GM12878 (cell line): ENCODE results near the gene MYH7B. TPM values are rescaled to one million over a fixed set of nuclear protein-coding genes. Genes with fewer than 3 reads are reported as not detected.

Source experiments
- ATAC-seq: fragments of 200-7000 bp; cut with Tn5 transposase; 3 replicates; pipeline ENCODE4 v1.9.1; 2020; ENCODE audit warnings: mild to moderate bottlenecking, moderate library complexity
- BruUV-seq: library from RNA; stranded (reverse); fragments of 400-500 nt; replicated peaks from 2 replicates; lab custom pipeline; 2021; lab: Mats Ljungman, UMichigan
- CTCF ChIA-PET: fragments of 300-600 bp; sonication (Branson Sonifier 250); formaldehyde crosslinking; extraction: SDS; loops from one replicate; lab custom pipeline; 2021; ENCODE audit warnings: inconsistent platforms; lab: Yijun Ruan, JAX
- POLR2A ChIA-PET: fragments of 350-600 bp; formaldehyde crosslinking; extraction: SDS; loops from one replicate; lab custom pipeline; 2021; ENCODE audit warnings: inconsistent platforms; lab: Charles Lee
- RAD21 ChIA-PET: fragments of 300-600 bp; sonication (Branson Sonifier 250); formaldehyde crosslinking; loops from one replicate; lab custom pipeline; 2023; ENCODE audit warnings: antibody characterized with exemption; ENCODE audit not compliant: unreplicated experiment; lab: Charles Lee
- SMC1A ChIA-PET: fragments of 300-600 bp; sonication (Branson Sonifier 250); formaldehyde crosslinking; loops from one replicate; lab custom pipeline; 2023; ENCODE audit not compliant: unreplicated experiment, uncharacterized antibody; lab: Charles Lee
- DNase-seq: peaks from one replicate; pipeline ENCODE4 v3.0.0-alpha.2; 2011; ENCODE audit warnings: low read depth, low spot score
- FAIRE-seq: peaks from 3 replicates; lab custom pipeline; 2011; peaks lifted over from hg19 to GRCh38; lab: Jason Lieb, UNC
- H2AFZ ChIP-seq: 2 replicates; pipeline ENCODE4 v1.6.0; 2011; ENCODE audit warnings: low read depth, low read length, control low read depth; ENCODE audit not compliant: control insufficient read depth
- H3K27ac ChIP-seq: 2 replicates; pipeline ENCODE4 v1.5.1; 2011; ENCODE audit warnings: control low read depth; ENCODE audit not compliant: control insufficient read depth, insufficient read depth
- H3K27me3 ChIP-seq, 2 experiments: replicated peaks in 1 of 2; 2 replicates each; pipeline versions ENCODE4 v1.6.0 to v1.6.1; 2011; ENCODE audit warnings: low read length in 1 of 2; ENCODE audit not compliant: control insufficient read depth in 2 of 2, insufficient read depth in 2 of 2
- H3K36me3 ChIP-seq, 2 experiments: 2 replicates each; pipeline ENCODE4 v1.5.1; 2011; ENCODE audit warnings: low read length in 1 of 2; ENCODE audit not compliant: control insufficient read depth in 2 of 2, insufficient read depth in 2 of 2
- H3K4me1 ChIP-seq: 2 replicates; pipeline ENCODE4 v1.6.1; 2011; ENCODE audit warnings: mild to moderate bottlenecking, low read length, moderate library complexity, mixed read lengths; ENCODE audit not compliant: control insufficient read depth, insufficient read depth
- H3K4me2 ChIP-seq: 2 replicates; pipeline ENCODE4 v1.6.0; 2011; ENCODE audit warnings: control low read depth; ENCODE audit not compliant: control insufficient read depth, insufficient read depth
- H3K4me3 ChIP-seq: fragments of 200-600 bp; sonication (generic); 2 replicates; pipeline ENCODE4 v1.5.1; 2016
- H3K79me2 ChIP-seq: 2 replicates; pipeline ENCODE4 v1.6.0; 2011; ENCODE audit warnings: low read length; ENCODE audit not compliant: control insufficient read depth, insufficient read depth
- H3K9ac ChIP-seq: 2 replicates; pipeline ENCODE4 v1.8.0; 2011; ENCODE audit warnings: low read length, control low read depth, mixed read lengths; ENCODE audit not compliant: control insufficient read depth, insufficient read depth
- H3K9me3 ChIP-seq: replicated peaks from 3 replicates; pipeline ENCODE4 v1.5.1; 2011; ENCODE audit warnings: mild to moderate bottlenecking, low read length; ENCODE audit not compliant: control insufficient read depth, insufficient read depth
- H4K20me1 ChIP-seq: 2 replicates; pipeline ENCODE4 v1.6.0; 2011; ENCODE audit not compliant: control insufficient read depth, insufficient read depth
- BMI1 ChIP-seq: fragments of 450-650 bp; IDR thresholded peaks from 2 replicates; pipeline ENCODE4 v1.6.1; 2016; ENCODE audit warnings: mild to moderate bottlenecking, moderate library complexity, borderline replicate concordance
- CUX1 ChIP-seq: IDR thresholded peaks from 2 replicates; pipeline ENCODE4 v1.6.1; 2012; ENCODE audit warnings: improper control_type of control experiment, low read depth, low read length; ENCODE audit not compliant: insufficient replicate concordance
- IRF3 ChIP-seq: fragments of 450-650 bp; IDR thresholded peaks from 2 replicates; pipeline ENCODE4 v1.6.1; 2014; ENCODE audit warnings: mild to moderate bottlenecking
- MTA3 ChIP-seq: IDR thresholded peaks from 2 replicates; pipeline ENCODE4 v1.6.1; 2012; ENCODE audit warnings: low read length, inconsistent platforms, borderline replicate concordance
- PKNOX1 ChIP-seq: fragments of 450-650 bp; IDR thresholded peaks from 2 replicates; pipeline ENCODE4 v1.6.1; 2016; ENCODE audit warnings: mild to moderate bottlenecking
- POLR2AphosphoS5 ChIP-seq: IDR thresholded peaks from 2 replicates; pipeline ENCODE4 v1.6.1; 2011; ENCODE audit warnings: mild to moderate bottlenecking, low read length, inconsistent platforms
- RB1 ChIP-seq: fragments of 450-650 bp; formaldehyde crosslinking; IDR thresholded peaks from 2 replicates; pipeline ENCODE4 v1.6.1; 2017; ENCODE audit warnings: mild to moderate bottlenecking, borderline replicate concordance
- SKIL ChIP-seq: fragments of 450-650 bp; IDR thresholded peaks from 2 replicates; pipeline ENCODE4 v1.6.1; 2017; ENCODE audit warnings: mild to moderate bottlenecking, low read depth, inconsistent platforms; ENCODE audit not compliant: poor library complexity, severe bottlenecking
- SREBF1 ChIP-seq: IDR thresholded peaks from 2 replicates; pipeline ENCODE4 v1.6.1; 2012; ENCODE audit warnings: mild to moderate bottlenecking, low read length
- SREBF2 ChIP-seq: IDR thresholded peaks from 2 replicates; pipeline ENCODE4 v1.6.1; 2012; ENCODE audit warnings: mild to moderate bottlenecking, low read length
- SRF ChIP-seq, 2 experiments: IDR thresholded peaks; 2 replicates each; pipeline ENCODE4 v1.6.1; 2011; ENCODE audit warnings: low read depth in 2 of 2, low read length in 2 of 2, mild to moderate bottlenecking in 1 of 2, moderate library complexity in 1 of 2
- ZNF274 ChIP-seq: IDR thresholded peaks from one replicate; pipeline ENCODE4 v1.8.0; 2011; ENCODE audit not compliant: insufficient read length, insufficient read depth
- ZZZ3 ChIP-seq: IDR thresholded peaks from 2 replicates; pipeline ENCODE4 v1.6.1; 2011; ENCODE audit warnings: low read depth; ENCODE audit not compliant: control insufficient read depth, insufficient read length
- WGBS: methylation state at CpG from one replicate; pipeline ENCODE4 v1.1.6; 2016; ENCODE audit warnings: low lambda C conversion rate; ENCODE audit not compliant: insufficient replicate concordance, insufficient coverage; ENCODE audit errors: missing lambda C conversion rate; 5-methylcytosine and 5-hydroxymethylcytosine counted together
- in situ Hi-C: fragments of 300-500 bp; cut with MboI; formaldehyde crosslinking; loops from 9 replicates; pipeline ENCODE4 v1.14.3; 2018; ENCODE audit warnings: mixed read lengths
- intact Hi-C: fragments of 100-400 bp; cut with micrococcal nuclease; formaldehyde crosslinking; loops from one replicate; pipeline ENCODE4 v1.14.2; 2022; ENCODE audit not compliant: unreplicated experiment
- polyA plus RNA-seq, 11 experiments: library from polyadenylated mRNA; depleted of rRNA in 4 of 11; unstranded in 6 of 11; stranded (reverse) in 5 of 11; fragments of >200 nt; fragmentation: Nextera tagmentation in 4 of 11; fragmentation: Illumina TruSeq in 1 of 11; extraction: Ambion mirVana in 4 of 11; extraction: Trizol in 1 of 11; gene quantifications; 1 replicate in 1 of 11; 2 replicates in 10 of 11; pipeline versions ENCODE4 v1.2.1 to v1.2.3, GENCODE V29; 2011 to 2016; ENCODE audit warnings: inconsistent platforms in 2 of 11, missing spikeins in 2 of 11, low read depth in 1 of 11
- total RNA-seq, 4 experiments: library from RNA; depleted of rRNA in 3 of 4; stranded (reverse); fragments of >200 nt in 3 of 4; fragmentation: Illumina TruSeq in 1 of 4; extraction: Trizol in 1 of 4; gene quantifications; 2 replicates each; pipeline versions ENCODE4 v1.2.1 to v1.2.3, GENCODE V29; 2013 to 2021

The MYH7B gene
- total and polyA plus RNA-seq, 10 of the 15 experiments (the other 5 are each of a cell fraction or from before 2014, with no cell fraction given), result 0.01 to 0.40 (median 0.20) TPM; not detected in 3

- in situ Hi-C loops, result loop anchor here (5.0 kb wide), 2 partner anchors 85 to 125 kb away; partner anchors contain the start of gene GGT7
- ATAC-seq (no peak), DNase-seq (no peak), FAIRE-seq (no peak)
- ChIA-PET POLR2A (interaction anchor here (1.4 kb wide), 1 partner anchor 64 kb away, joined by 4 read pairs; no protein-coding TSS in a partner anchor), CTCF (interaction anchor here (1.5 to 5.9 kb wide), 2 partner anchors 77 to 83 kb away, joined by 5 to 99 read pairs; partner anchors contain the start of genes ACSS2 and GGT7), RAD21 (interaction anchor here (0.6 to 6.2 kb wide), 2 partner anchors 17 to 82 kb away, joined by 3 to 71 read pairs; partner anchors contain the start of genes ACSS2 and GGT7), SMC1A (interaction anchor here (2.2 to 3.5 kb wide), 2 partner anchors 81 to 83 kb away, joined by 14 to 16 read pairs; no protein-coding TSS in a partner anchor)
- BruUV-seq, result no TSS peak
- Histone ChIP-seq H3K4me2 (no peak overlapping the region), H4K20me1 (no peaks in the 10 kb centered on the region), H3K27ac (no peak overlapping the region), H3K4me3 (no peak overlapping the region), H3K9me3 (no peaks in the 10 kb centered on the region), H2AFZ (no peak overlapping the region), H3K27me3 (no peaks in the 10 kb centered on the region), H3K36me3 (no peaks in the 10 kb centered on the region), H3K79me2 (0 out of 2 replicates have a peak, but pooled peaks cover 2% of the 10 kb centered on the region), H3K9ac (no peak overlapping the region), H3K4me1 (peaks cover 3% of the 10 kb centered on the region; the same call in 1 of the 2 replicates)
- 87% methylated on average over 21 of the region's 21 CpGs for WGBS
- intact Hi-C loops, result loop anchor here (5.0 kb wide), 1 partner anchor 250 kb away; no protein-coding TSS in a partner anchor
- TF ChIP-seq MTA3 (no peak), SREBF2 (no peak), PKNOX1 (no peak), POLR2AphosphoS5 (no peak), CUX1 (no peak), IRF3 (no peak), SREBF1 (no peak), SKIL (no peak), ZNF274 (no peak), SRF (IDR thresholded peaks at IDR 0.05; ENCODE audit: low read depth in 2 of 2, low read length in 2 of 2) (no peak), RB1 (no peak), BMI1 (no peak), ZZZ3 (no peak)
Observed at GRCh38 chr20:34956751-34957472, 1.2 kb downstream of the MYH7B start.
